ENCODE measurements around the gene IPO4.
"Not testable (repeated sequence)": the region's sequence is repeated elsewhere in the genome, so short reads cannot be mapped to it uniquely, and the experiment has no call there.

The IPO4 gene

GRCh38 chr14:24233538-24233866 is 44.9 kb upstream of the IPO4 start:
- Histone ChIP-seq H3K4me3 (peak overlapping the region; percentile 72 to 93 (median 86)), H3K9me3 (replicated peaks in 1 of 11) (no peaks in the 10 kb centered on the region), H3K36me3 (peaks cover 45 to 61% (median 50%) of the 10 kb centered on the region in 11 experiments), H4K20me1 (peaks cover 0 to 18% (median 9%) of the 10 kb centered on the region in 11 experiments; a peak in 13 of 22 replicates), H3K9ac (peak overlapping the region; percentile 78 to 92 (median 89)), H3K4me1 (peaks cover 31 to 72% (median 47%) of the 10 kb centered on the region in 10 experiments), H3K27ac (peak overlapping the region; percentile 70 to 90 (median 85); a peak in 20 of 22 replicates), H3K27me3 (no peaks in the 10 kb centered on the region), H3K4me2 (peak overlapping the region; percentile 84 to 100 (median 98))
- no peak for TF ChIP-seq Cebpa-rat (IDR thresholded peaks at IDR 0.05)

GRCh38 chr14:24232645-24233537 is 44.3 kb upstream of the IPO4 start, which contains the start of gene GMPR2:
GMPR2 (plus strand) TSS chr14:24232929; CDS start chr14:24233254, 325 bp downstream.
- H3K9ac ChIP-seq = peak within 1 kb of the TSS; percentile 78 to 92 (median 89)
- H3K9me3 ChIP-seq (replicated peaks in 1 of 11) = no peaks in the 10 kb centered on the region
- H3K4me2 ChIP-seq = peak within 1 kb of the TSS; percentile 92 to 100 (median 98)
- no peaks in the 10 kb centered on the region for H3K27me3 ChIP-seq
- H4K20me1 ChIP-seq = peaks cover 0 to 15% (median 7%) of the 10 kb centered on the region in 11 experiments; a peak in 11 of 22 replicates
- peak within 1 kb of the TSS; percentile 70 to 90 (median 85) for H3K27ac ChIP-seq
- peaks cover 45 to 61% (median 50%) of the 10 kb centered on the region in 11 experiments for H3K36me3 ChIP-seq
- H3K4me3 ChIP-seq = peak within 1 kb of the TSS; percentile 72 to 93 (median 86)
- H3K4me1 ChIP-seq = peaks cover 27 to 72% (median 42%) of the 10 kb centered on the region in 10 experiments
- no peak for TF ChIP-seq Cebpa-rat (IDR thresholded peaks at IDR 0.05)

DNA sequence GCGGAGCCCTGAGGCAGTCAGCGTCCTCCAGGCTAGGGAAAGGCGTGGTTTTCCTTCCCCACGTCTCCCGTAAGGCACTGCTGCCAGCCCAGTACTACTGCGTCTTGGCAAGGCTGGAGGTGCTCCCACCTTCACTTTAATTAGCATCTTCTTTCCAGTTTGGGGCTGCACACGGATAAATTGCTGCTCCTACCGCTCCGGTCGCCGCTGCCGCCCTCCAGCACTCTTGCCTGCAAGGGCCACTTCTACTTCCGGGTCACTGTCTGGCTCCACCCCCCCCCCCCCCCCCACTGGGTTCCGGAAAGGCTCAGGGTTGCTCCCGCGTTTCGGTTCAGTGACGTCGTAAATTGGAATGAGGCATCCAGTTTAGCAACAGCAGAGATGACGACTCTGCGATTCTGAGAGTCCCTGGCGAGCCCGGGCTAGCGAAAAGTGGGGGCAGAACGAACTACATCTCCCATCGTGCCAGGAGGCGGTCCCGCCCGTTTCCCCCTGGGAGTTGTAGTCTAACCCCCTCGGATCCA is 43.6 kb upstream of the IPO4 start, which contains the start of gene NEDD8:
NEDD8 (minus strand) TSS at position 247 of the 524 bp plus-strand sequence; CDS start at position 147, 100 bp downstream.
- H3K27ac ChIP-seq = peak within 1 kb of the TSS; percentile 70 to 90 (median 85)
- H3K27me3 ChIP-seq = no peaks in the 10 kb centered on the region
- H3K4me1 ChIP-seq = peaks cover 27 to 68% (median 39%) of the 10 kb centered on the region in 10 experiments
- no peak for TF ChIP-seq Cebpa-rat (IDR thresholded peaks at IDR 0.05)
- H3K36me3 ChIP-seq = peaks cover 41 to 61% (median 50%) of the 10 kb centered on the region in 11 experiments
- H4K20me1 ChIP-seq = peaks cover 0 to 16% (median 7%) of the 10 kb centered on the region in 11 experiments; a peak in 10 of 22 replicates
- no peaks in the 10 kb centered on the region for H3K9me3 ChIP-seq (replicated peaks in 1 of 11)
- peak within 1 kb of the TSS; percentile 92 to 100 (median 98) for H3K4me2 ChIP-seq
- peak within 1 kb of the TSS; percentile 78 to 92 (median 89) for H3K9ac ChIP-seq
- H3K4me3 ChIP-seq = peak within 1 kb of the TSS; percentile 72 to 93 (median 86)

DNA sequence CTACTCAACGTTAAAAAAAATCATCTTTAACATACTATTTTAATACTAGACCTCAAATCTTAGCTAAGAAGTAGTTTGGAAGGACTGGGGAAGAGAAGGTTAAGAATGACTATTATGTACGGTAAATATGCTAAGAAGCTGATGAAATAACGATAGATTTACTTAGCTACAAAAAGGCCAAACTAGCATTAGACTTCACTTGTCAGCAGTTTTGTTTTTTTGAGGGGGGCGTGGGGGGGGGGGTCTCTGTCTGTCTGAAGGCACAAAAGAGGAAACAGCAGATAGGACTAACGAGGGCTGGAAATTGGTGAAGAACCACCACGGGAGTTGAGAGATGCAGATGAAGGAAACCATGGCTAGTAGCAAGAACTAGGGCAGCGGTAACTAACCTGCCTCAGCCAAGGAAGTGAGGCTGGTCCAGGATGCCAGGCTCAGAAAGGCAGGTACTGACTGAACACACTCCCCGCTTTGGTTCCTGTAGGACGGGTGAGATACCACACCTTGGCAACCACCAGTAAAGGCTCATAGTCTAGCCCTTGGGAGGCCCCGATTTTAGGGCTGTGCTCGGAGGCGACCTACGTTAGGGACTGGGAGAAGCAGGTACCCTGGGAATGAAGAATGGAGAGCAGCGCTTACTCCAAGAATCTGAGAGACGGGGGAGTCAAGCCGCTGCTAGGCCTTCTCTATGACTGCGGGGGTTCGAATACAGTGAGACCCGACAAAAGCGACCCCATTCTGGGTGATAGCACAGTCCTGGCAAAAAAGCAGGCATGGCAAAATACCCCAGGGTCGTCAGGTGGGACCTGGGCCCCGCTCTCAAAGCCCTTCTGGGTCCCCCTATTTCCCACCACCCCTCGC is 42.9 kb upstream of the IPO4 start:
- H3K36me3 ChIP-seq = peaks cover 34 to 61% (median 44%) of the 10 kb centered on the region in 11 experiments
- no peaks in the 10 kb centered on the region for H3K9me3 ChIP-seq (replicated peaks in 1 of 11)
- no peak for TF ChIP-seq Cebpa-rat (IDR thresholded peaks at IDR 0.05)
- H3K4me2 ChIP-seq = peak overlapping the region; percentile 85 to 100 (median 97)
- peak overlapping the region; percentile 78 to 92 (median 89) for H3K9ac ChIP-seq
- H3K27ac ChIP-seq = peak overlapping the region; percentile 70 to 90 (median 85)
- H3K27me3 ChIP-seq = no peaks in the 10 kb centered on the region
- peaks cover 27 to 70% (median 39%) of the 10 kb centered on the region in 10 experiments for H3K4me1 ChIP-seq
- H3K4me3 ChIP-seq = peak overlapping the region; percentile 72 to 93 (median 86)
- peaks cover 0 to 23% (median 8%) of the 10 kb centered on the region in 11 experiments; a peak in 9 of 22 replicates for H4K20me1 ChIP-seq

DNA sequence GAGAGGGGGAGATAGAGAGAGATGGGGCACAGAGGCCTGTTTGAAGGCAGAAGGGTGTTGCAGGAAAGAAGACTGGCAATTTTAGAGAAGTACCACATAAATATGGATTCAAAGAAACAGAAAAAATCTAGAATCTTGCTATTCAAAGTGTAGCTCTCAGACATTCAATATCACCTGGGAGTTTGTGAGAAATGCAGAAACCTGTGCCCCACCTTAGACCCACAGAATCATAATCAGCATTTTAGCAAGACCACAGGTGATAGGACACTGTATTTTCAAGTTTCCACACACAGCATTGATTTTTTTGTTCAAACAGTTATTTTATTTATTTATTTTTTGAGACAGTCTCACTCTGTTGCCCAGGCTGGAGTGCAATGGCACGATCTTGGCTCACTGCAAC is 40.3 kb upstream of the IPO4 start:
- H3K4me3 ChIP-seq = no peak overlapping the region
- H3K9me3 ChIP-seq (replicated peaks in 1 of 11) = no peaks in the 10 kb centered on the region
- H3K36me3 ChIP-seq = peaks cover 20 to 58% (median 39%) of the 10 kb centered on the region in 11 experiments; a peak in 21 of 22 replicates
- H3K4me1 ChIP-seq = peaks cover 17 to 52% (median 22%) of the 10 kb centered on the region in 10 experiments
- peaks cover 0 to 42% (median 22%) of the 10 kb centered on the region in 11 experiments; a peak in 11 of 22 replicates for H4K20me1 ChIP-seq
- H3K27me3 ChIP-seq = no peaks in the 10 kb centered on the region
- no peak overlapping the region for H3K27ac ChIP-seq
- no peak overlapping the region for H3K4me2 ChIP-seq
- 0 out of 22 replicates have a peak overlapping the region, but pooled peaks of 1 of the 11 experiments have one; percentile 48 for H3K9ac ChIP-seq
- no peak for TF ChIP-seq Cebpa-rat (IDR thresholded peaks at IDR 0.05)

DNA sequence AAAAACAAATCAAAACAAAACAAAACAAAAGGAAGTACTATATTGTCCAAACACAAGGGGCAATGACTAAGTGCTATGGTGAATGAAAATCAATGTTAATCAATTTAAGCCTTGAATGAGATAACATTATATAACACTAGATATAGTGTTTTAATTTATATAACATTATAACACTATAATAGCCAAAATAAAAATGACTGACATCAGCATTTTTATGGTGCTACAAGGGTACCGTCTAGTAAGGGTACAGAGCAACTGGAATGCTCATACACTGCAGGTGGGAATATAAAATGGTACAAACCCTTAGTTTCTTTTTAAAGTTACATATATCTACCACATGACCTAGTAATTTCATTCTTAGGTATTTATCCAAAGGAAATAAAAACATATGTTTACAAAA is 37.9 kb upstream of the IPO4 start:
- H3K27me3 ChIP-seq = no peaks in the 10 kb centered on the region
- no peak overlapping the region for H3K9ac ChIP-seq
- no peaks in the 10 kb centered on the region for H3K9me3 ChIP-seq (replicated peaks in 1 of 11)
- H3K4me3 ChIP-seq = no peak overlapping the region
- H3K36me3 ChIP-seq = peaks cover 20 to 58% (median 39%) of the 10 kb centered on the region in 11 experiments
- no peak for TF ChIP-seq Cebpa-rat (IDR thresholded peaks at IDR 0.05)
- peaks cover 0 to 52% (median 24%) of the 10 kb centered on the region in 11 experiments; a peak in 14 of 22 replicates for H4K20me1 ChIP-seq
- no peak overlapping the region for H3K27ac ChIP-seq
- H3K4me2 ChIP-seq = no peak overlapping the region
- peaks cover 7 to 44% (median 12%) of the 10 kb centered on the region in 10 experiments; a peak in 19 of 20 replicates for H3K4me1 ChIP-seq

GRCh38 chr14:24224618-24225071 is 36.0 kb upstream of the IPO4 start:
- Histone ChIP-seq H4K20me1 (peaks cover 0 to 70% (median 26%) of the 10 kb centered on the region in 11 experiments; a peak in 14 of 22 replicates), H3K27me3 (no peaks in the 10 kb centered on the region), H3K4me1 (peaks cover 0 to 31% (median under 1%) of the 10 kb centered on the region in 10 experiments; a peak in 7 of 20 replicates), H3K4me3 (no peak overlapping the region), H3K4me2 (no peak overlapping the region), H3K9me3 (replicated peaks in 1 of 11) (no peaks in the 10 kb centered on the region), H3K27ac (no peak overlapping the region), H3K36me3 (peaks cover 20 to 59% (median 44%) of the 10 kb centered on the region in 11 experiments), H3K9ac (no peak overlapping the region)
- TF ChIP-seq Cebpa-rat (IDR thresholded peaks at IDR 0.05) = no peak

DNA sequence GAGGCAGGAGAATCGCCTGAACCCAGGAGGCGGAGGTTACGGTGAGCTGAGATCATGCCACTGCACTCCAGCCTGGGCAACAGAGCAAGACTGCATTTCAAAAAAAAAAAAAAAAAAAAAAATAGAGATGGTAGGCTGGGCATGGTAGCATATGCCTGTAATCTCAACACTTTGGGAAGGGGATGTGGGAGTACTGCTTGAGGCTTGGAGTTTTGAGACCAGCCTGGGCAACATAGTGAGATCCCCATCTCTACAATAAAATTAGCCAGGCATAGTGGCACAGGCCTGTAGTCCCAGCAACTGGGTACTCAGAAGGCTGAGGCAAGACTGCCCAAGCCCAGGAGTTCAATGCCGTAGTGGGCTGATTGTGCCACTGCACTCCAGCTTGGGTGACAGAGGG is 34.4 kb upstream of the IPO4 start:
- peaks cover 15 to 56% (median 40%) of the 10 kb centered on the region in 11 experiments for H3K36me3 ChIP-seq
- not testable (repeated sequence) for H3K27me3 ChIP-seq; H3K27ac ChIP-seq; H3K4me3 ChIP-seq; H3K9ac ChIP-seq; H3K4me2 ChIP-seq; H3K9me3 ChIP-seq (replicated peaks in 1 of 11)
- peaks cover 0 to 68% (median 26%) of the 10 kb centered on the region in 11 experiments; a peak in 14 of 22 replicates for H4K20me1 ChIP-seq
- H3K4me1 ChIP-seq = peaks cover 0 to 16% (median 0%) of the 10 kb centered on the region in 10 experiments; a peak in 2 of 20 replicates
